GM19239 (cell line): ENCODE measurements around the gene ABHD17C.
A peak's percentile ranks its signal among the peaks of the same experiment; 100 is the strongest.

ENCODE experiments used
- DNase-seq: peaks from one replicate; pipeline ENCODE4 v3.0.0; 2011; ENCODE audit warnings: low spot score; ENCODE audit not compliant: insufficient read length
- FAIRE-seq: peaks from 2 replicates; lab custom pipeline; 2011; peaks lifted over from hg19 to GRCh38; lab: Jason Lieb, UNC

ABHD17C gene

DNA sequence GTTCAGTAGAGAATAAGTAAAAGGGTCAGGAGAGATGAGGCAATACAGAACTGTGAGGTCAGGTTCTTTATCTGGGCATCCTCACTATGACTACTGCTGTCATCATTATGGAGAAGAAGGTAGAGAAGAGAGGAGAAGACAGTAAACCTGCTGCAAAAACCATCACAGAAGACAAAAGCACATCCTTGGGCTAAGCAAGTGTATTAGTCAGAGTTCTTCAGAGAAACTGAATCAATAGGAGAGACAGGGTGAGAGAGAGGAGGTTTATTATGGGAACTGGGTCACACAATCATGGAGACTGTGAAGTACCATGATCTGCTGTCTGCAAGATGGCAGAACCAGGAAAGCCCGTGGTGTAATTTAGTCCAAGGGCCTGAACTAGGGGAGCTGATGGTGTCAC lies 9.5 kb upstream of the ABHD17C start:
- DNase-seq (no peak), FAIRE-seq (no peak)

GRCh38 chr15:80689294-80689693 lies 5.8 kb upstream of the ABHD17C start:
- no peak for DNase-seq
- FAIRE-seq = no peak

- DNase-seq (no peak), FAIRE-seq (no peak)
These were observed 5.4 kb upstream of the ABHD17C start for GRCh38 chr15:80689716-80690115.

DNA sequence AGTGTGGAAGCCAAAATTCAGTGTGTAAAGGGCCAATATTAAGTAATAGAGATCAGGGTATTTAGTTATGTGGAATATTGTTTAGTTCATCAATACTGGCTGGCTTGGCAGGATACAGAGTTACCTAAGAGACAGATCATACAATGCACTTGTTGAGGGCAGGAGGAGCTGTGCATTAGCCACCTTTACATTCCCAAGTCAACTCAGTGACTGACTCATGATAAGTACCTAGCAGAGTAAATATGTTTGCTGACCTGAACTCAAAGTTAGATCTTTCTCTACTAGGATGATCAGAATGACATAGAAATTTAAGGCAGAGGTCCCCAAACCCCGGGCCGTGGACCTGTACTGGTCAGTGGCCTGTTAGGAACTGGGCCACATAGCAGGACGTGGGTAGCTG lies 3.5 kb upstream of the ABHD17C start:
- no peak for FAIRE-seq
- DNase-seq = no peak

GRCh38 chr15:80693682-80694610 lies 1.2 kb upstream of the ABHD17C start:
- DNase-seq (no peak), FAIRE-seq (no peak)

GRCh38 chr15:80694611-80695098 lies 455 bp upstream of the ABHD17C start:
- DNase-seq (no peak), FAIRE-seq (peak; percentile 23)

DNA sequence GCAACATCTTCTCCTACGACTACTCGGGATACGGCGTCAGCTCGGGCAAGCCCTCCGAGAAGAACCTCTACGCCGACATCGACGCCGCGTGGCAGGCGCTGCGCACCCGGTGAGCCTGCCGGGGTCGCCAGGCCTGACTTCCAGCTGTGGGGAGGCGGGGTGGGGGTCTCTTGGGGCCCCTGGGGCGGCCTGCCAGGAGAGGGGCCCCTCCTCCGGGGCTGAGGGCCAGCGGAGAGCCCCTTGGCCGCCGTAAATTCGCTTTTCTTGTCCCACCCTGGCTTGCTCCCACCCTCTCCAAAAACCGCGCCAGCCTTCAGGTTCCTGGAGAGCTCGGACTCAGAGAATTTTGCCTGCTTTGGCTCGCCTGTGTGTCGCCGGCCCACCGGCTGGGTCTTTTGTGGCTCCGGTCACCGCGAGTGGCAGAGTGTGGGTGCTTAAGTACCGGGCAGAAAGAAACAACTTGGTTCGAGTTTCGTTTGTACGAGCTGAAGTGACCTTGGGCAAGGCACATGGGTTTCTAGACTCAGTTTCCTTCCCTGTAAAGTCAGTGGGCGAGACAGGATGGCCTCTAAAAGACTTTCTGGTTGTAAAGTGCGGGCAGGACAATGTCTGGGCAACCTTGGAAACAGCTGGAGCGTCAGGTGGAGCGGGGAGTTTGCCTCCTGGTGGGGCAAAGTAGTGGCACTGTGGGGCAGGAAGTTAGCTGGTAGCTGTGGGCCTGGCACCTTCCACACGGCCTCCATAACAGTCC lies 976 bp downstream of the ABHD17C start:
- no peak for FAIRE-seq

GRCh38 chr15:80697075-80697685 lies 2.1 kb downstream of the ABHD17C start:
- DNase-seq (no peak), FAIRE-seq (no peak)

More for the DNA sequence above, 976 bp downstream of the ABHD17C start:
- DNase-seq = peak; percentile 26

DNA sequence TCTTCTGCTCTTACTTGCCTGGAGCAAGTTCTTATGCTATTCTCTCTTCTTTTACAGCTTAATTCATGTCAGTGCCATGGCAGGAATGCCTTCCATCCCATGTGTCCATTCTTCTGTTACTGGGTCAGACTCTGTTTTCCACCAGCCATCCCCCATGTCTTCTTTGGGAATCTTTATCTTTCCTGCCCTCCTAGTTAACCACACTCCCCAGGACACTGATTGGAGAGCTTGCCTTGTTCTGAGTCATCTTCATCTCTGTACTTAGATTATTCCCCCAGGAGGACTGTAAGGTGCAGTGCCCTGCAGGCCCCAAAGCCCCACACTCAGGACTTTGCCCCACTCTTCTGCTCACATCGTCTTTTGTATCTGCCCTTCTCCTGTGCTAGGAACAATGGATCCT lies 3.6 kb downstream of the ABHD17C start:
- no peak for FAIRE-seq
- DNase-seq = no peak

DNA sequence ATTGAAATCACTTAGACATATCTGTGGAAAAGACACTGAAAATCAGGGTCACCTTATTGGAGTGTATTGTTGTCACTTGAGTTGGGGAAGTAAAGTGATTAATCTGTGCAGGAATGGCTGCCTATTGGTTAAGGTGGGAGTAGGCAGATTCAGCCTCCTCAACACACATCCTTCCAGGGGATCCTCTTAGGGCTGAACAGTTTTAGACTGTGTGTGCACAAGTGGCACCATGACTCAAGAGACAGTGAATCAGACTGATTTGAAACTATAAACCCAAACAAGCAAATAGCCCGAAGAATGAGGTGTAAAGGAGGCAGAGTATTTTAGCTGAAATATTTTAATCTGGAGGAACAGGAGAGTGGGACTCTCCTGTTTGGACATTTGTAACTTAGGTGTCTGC lies 4.9 kb downstream of the ABHD17C start:
- no peak for DNase-seq
- FAIRE-seq = no peak

DNA sequence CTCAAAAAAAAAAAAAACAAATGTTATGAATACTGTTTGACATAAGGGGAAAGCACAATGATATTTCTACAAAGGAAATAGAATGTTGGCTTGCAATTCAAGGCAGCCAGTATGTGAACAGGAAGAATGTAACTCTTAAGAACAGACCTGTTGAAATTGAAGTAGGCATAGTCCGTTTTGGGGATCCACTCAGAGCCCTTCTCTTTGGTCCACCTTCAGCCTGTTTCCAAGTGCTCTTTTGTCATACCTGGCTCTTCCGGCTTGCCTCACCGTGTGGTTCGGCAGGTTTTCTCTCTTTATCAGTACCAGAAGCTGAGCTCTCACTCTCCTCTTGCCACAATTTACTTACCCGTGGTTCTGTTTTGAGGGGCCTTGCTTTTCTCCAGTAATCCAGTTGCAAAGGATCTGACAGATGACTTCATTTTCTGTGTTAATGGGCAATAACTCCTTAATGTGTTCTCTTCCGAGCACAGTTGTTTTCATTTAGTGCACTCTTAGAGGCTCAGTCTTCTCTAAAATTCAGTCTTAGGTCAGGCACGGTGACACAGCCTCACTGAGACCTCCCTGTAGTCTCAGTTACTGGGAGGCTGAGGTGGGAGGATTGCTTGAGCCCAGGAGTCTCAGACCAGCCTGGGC lies 6.7 kb downstream of the ABHD17C start:
- DNase-seq (no peak), FAIRE-seq (no peak)

DNA sequence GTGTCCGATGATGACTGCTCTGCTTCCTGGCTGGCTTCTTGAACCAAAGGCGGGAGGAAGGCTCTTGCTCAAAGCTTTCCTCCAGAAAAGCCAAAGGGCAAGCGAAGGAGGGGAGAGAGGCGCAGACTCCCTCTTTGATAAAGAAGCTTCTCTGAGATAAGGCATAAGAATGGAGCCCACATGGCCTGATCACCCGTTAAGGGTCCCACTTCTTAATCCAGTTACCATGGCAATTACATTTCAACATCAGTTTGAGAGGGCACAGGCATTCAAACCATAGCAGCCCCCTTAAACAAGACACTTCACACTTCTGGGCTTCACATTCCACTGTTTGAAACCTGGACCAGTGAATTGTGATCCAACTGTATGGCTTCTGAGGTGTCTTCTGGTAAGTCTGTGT lies 8.0 kb downstream of the ABHD17C start:
- FAIRE-seq (no peak), DNase-seq (no peak)

DNA sequence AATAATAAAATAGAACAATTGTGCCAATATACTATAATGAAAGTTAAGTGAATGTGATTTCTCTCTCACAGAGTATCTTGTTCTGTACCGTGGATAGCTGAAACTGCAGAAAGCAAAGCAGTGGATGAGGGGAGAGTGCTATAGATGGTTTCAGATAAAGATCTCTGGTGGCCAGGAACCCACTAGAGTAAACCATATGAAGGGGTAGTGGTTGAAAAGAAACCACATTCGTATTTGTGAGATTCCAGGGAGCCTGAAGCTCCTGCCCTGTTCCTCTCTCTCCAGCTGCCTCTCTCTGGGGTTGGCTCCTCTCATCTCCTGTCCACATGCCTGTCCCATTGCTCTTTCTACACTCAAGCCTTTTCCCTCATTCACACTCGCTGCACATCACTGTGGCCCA lies 8.9 kb downstream of the ABHD17C start:
- FAIRE-seq (no peak), DNase-seq (no peak)

GRCh38 chr15:80706161-80706560 lies 11.1 kb downstream of the ABHD17C start:
- DNase-seq = no peak
- no peak for FAIRE-seq

DNA sequence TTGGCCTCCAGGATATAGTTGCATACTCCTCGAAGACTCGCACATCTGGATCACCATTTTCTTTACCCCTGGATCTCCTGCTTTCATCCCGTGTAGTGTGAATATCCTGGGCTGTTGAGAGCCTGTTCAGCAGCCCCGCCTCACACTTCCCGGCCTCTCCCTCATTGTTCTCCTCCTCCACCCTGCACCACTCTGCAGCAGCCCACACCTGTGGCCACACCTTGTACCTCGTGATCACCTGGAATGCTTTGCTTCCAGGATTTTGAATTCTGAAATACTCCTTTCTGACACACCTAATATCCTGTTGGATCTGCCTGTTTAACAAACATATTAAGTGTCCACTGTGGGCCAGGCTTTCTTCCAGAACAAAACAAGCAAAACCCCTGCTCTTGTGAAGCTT lies 14.4 kb downstream of the ABHD17C start:
- no peak for DNase-seq
- no peak for FAIRE-seq

DNA sequence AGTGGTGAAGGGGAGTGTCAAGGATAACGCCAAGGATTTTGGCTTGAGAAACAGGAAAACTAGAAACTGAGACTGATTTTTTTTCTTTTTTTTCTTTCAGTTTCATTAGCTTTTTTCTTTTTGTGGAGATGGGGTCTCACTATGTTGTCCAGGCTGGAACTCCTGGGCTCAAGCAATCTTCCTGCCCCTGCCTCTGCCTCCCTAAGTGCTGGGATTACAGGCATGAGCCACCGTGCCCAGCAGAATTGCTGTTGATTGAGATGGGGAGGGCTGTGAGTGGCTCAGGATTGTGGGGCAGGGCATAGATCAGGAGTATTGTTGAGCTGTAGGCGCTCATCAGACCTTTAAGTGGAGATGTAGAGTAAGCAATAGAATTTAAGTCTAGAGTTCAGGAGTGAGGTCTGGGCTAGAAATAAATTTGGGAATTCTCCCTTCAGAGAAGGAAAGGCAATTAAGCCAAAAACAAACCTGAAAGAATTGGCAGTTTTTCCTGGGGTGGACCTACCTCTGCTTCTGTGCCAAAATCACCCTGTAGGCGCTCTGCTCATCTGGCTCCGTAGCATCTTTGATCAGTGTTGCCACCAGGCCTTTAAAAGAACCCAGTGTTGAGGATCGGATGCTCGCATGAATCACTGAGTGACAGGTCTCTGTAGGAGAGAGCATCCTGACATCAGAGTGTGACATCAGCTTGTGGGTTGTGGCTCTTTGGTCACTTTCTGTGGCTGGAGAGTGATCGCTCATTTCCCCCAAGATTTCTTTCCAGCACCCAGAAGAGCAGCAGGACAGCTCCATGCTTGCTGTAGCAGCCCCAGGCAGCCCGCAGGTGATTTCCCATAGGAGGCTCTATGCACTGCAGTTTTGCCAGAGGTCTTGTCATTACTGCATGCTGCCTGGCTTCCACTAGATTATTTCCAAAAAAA lies 15.8 kb downstream of the ABHD17C start:
- FAIRE-seq = no peak
- no peak for DNase-seq

DNA sequence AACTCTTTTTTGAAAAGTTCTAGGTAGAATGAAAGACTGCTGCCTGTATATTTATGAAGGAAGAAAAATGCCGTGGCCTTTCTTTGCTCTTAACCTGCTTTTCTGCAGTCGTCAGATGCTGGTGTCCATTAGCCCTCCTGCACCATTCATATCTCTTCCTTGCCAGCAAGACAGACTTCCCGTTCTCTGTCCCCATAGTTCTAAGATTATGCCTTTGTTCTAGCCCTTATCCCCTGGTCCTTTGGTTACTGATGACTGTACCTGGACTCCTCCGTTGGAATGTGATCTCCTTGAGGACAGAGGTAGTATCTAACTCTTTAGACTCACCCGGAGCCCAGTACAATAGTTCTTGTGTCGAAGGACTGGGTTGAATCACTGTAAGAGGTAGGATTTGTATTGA lies 16.8 kb downstream of the ABHD17C start:
- DNase-seq = no peak
- no peak for FAIRE-seq

GRCh38 chr15:80712956-80713355 lies 17.8 kb downstream of the ABHD17C start:
- FAIRE-seq = no peak

GRCh38 chr15:80721476-80721875 lies 26.4 kb downstream of the ABHD17C start:
- FAIRE-seq (no peak), DNase-seq (no peak)

More at GRCh38 chr15:80712956-80713355, 17.8 kb downstream of the ABHD17C start:
- DNase-seq = no peak
